SK-N-SH (cell line): ENCODE measurements around the gene TRIM66. TPM values are rescaled to one million over a fixed set of nuclear protein-coding genes. Genes with fewer than 3 reads are reported as not detected.
A peak's percentile ranks its signal among the peaks of the same experiment; 100 is the strongest.

ENCODE experiments used
- CTCF ChIA-PET: fragments of 300-600, 350-600 bp; formaldehyde crosslinking; extraction: SDS; loops from one replicate; lab custom pipeline; 2021; lab: Yijun Ruan, JAX
- POLR2A ChIA-PET: fragments of 350-600 bp; sonication (Branson Sonifier 250); formaldehyde crosslinking; extraction: SDS; loops from one replicate; lab custom pipeline; 2020; ENCODE audit warnings: antibody characterized with exemption, inconsistent platforms; lab: Yijun Ruan, JAX
- DNase-seq: peaks from one replicate; pipeline ENCODE4 v3.0.0; 2012
- H2AFZ ChIP-seq: fragments of 200-600 bp; sonication (generic); 2 replicates; pipeline ENCODE4 v1.8.1; 2016; ENCODE audit warnings: antibody characterized with exemption, mild to moderate bottlenecking, low read depth
- H3F3A ChIP-seq: fragments of 200-600 bp; sonication (generic); replicated peaks from 2 replicates; pipeline ENCODE3; 2016; ENCODE audit warnings: antibody characterized with exemption, mild to moderate bottlenecking; ENCODE audit not compliant: insufficient read depth
- H3K27ac ChIP-seq, 2 experiments: fragments of 200-500 bp in 1 of 2; fragments of 200-600 bp in 1 of 2; sonication (Bioruptor generic) in 1 of 2; sonication (generic), shearing (Covaris generic) in 1 of 2; 2 replicates each; pipeline versions ENCODE4 v1.5.1 to v1.6.1; 2014 to 2016; ENCODE audit warnings: low read depth in 2 of 2, inconsistent platforms in 1 of 2, low read length in 1 of 2, mild to moderate bottlenecking in 1 of 2, mixed read lengths in 1 of 2
- H3K27me3 ChIP-seq: fragments of 200-600 bp; sonication (generic), shearing (Covaris generic); 2 replicates; pipeline ENCODE4 v1.6.1; 2016; ENCODE audit warnings: mixed run types; ENCODE audit not compliant: insufficient read depth
- H3K36me3 ChIP-seq, 2 experiments: fragments of 200-500 bp in 1 of 2; fragments of 200-600 bp in 1 of 2; sonication (Bioruptor generic) in 1 of 2; sonication (generic) in 1 of 2; replicated peaks in 1 of 2; 2 replicates each; pipeline versions ENCODE3 to v1.5.1; 2014 to 2016; ENCODE audit warnings: low read length in 1 of 2, mild to moderate bottlenecking in 1 of 2; ENCODE audit not compliant: insufficient read depth in 2 of 2, control insufficient read depth in 1 of 2
- H3K4me1 ChIP-seq, 2 experiments: fragments of 200-500 bp in 1 of 2; fragments of 200-600 bp in 1 of 2; sonication (Bioruptor generic) in 1 of 2; sonication (generic), shearing (Covaris generic) in 1 of 2; 2 replicates each; pipeline versions ENCODE4 v1.5.1 to v1.6.1; 2014 to 2016; ENCODE audit warnings: low read depth in 1 of 2, low read length in 1 of 2, mixed run types in 1 of 2; ENCODE audit not compliant: insufficient read depth in 2 of 2, control insufficient read depth in 1 of 2
- H3K4me2 ChIP-seq: fragments of 200-600 bp; sonication (generic), shearing (Covaris generic); 2 replicates; pipeline ENCODE4 v1.6.1; 2017; ENCODE audit warnings: mixed run types
- H3K4me3 ChIP-seq, 2 experiments: fragments of 200-500 bp in 1 of 2; fragments of 200-600 bp in 1 of 2; sonication (Bioruptor generic) in 1 of 2; sonication (generic), shearing (Covaris generic) in 1 of 2; 2 replicates each; pipeline versions ENCODE4 v1.5.1 to v1.8.1; 2014 to 2016; ENCODE audit warnings: low read depth in 2 of 2, inconsistent platforms in 1 of 2, low read length in 1 of 2, mild to moderate bottlenecking in 1 of 2, mixed read lengths in 1 of 2, moderate library complexity in 1 of 2
- H3K79me2 ChIP-seq: fragments of 200-600 bp; sonication (generic); 2 replicates; pipeline ENCODE4 v1.8.1; 2017; ENCODE audit warnings: mild to moderate bottlenecking; ENCODE audit not compliant: insufficient read depth
- H3K9ac ChIP-seq: fragments of 200-600 bp; sonication (generic); 2 replicates; pipeline ENCODE4 v1.6.1; 2017; ENCODE audit warnings: mixed run types
- H3K9me2 ChIP-seq: fragments of 200-600 bp; sonication (generic); 2 replicates; pipeline ENCODE4 v1.6.1; 2017; ENCODE audit warnings: mixed run types
- H3K9me3 ChIP-seq: fragments of 200-600 bp; sonication (generic); 2 replicates; pipeline ENCODE4 v1.6.1; 2017; ENCODE audit warnings: mixed run types, mild to moderate bottlenecking, moderate library complexity
- H4K20me1 ChIP-seq: fragments of 200-600 bp; sonication (generic); 2 replicates; pipeline ENCODE4 v1.6.1; 2017; ENCODE audit warnings: mild to moderate bottlenecking, mixed run types; ENCODE audit not compliant: insufficient read depth
- EP300 ChIP-seq, 2 experiments: IDR thresholded peaks; 2 replicates each; pipeline versions ENCODE4 v1.4.0 to v1.6.1; 2012; ENCODE audit warnings: borderline replicate concordance in 1 of 2, low read depth in 1 of 2, low read length in 1 of 2
- EZH2phosphoT487 ChIP-seq: fragments of 200-600 bp; sonication (generic); IDR thresholded peaks from 2 replicates; pipeline ENCODE4 v1.6.1; 2017; ENCODE audit warnings: low read depth, mixed run types, mild to moderate bottlenecking, antibody characterized with exemption, moderate library complexity, borderline replicate concordance
- FOXJ3 ChIP-seq: sonication (generic); formaldehyde crosslinking; IDR thresholded peaks from 2 replicates; pipeline ENCODE4 v1.5.1; 2020; ENCODE audit warnings: mild to moderate bottlenecking, missing genetic modification reagents
- MEF2A ChIP-seq: IDR thresholded peaks from 2 replicates; pipeline ENCODE4 v1.4.0; 2012; ENCODE audit warnings: low read depth, borderline replicate concordance
- RXRA ChIP-seq: IDR thresholded peaks from 2 replicates; pipeline ENCODE4 v1.4.0; 2012; ENCODE audit warnings: low read depth, mild to moderate bottlenecking, borderline replicate concordance
- SIN3A ChIP-seq: IDR thresholded peaks from 2 replicates; pipeline ENCODE4 v1.6.1; 2012; ENCODE audit warnings: low read depth, mild to moderate bottlenecking, low read length, moderate library complexity, borderline replicate concordance
- TAF1 ChIP-seq: IDR thresholded peaks from 2 replicates; pipeline ENCODE4 v1.6.1; 2012; ENCODE audit warnings: low read depth, mild to moderate bottlenecking, low read length, moderate library complexity, borderline replicate concordance
- WGBS: methylation state at CpG from one replicate; pipeline ENCODE4 v1.1.6; 2017; ENCODE audit warnings: low lambda C conversion rate; 5-methylcytosine and 5-hydroxymethylcytosine counted together
- polyA plus RNA-seq, 3 experiments: library from polyadenylated mRNA; depleted of rRNA; stranded (reverse); fragments of >200 nt; gene quantifications; 2 replicates each; pipeline ENCODE4 v1.2.3, GENCODE V29; 2012
- TF ChIP-seq, protein P1 (sequence below): fragments of 150-350 bp; IDR thresholded peaks from 2 replicates; pipeline ENCODE4 v1.6.1; 2016; ENCODE audit warnings: mild to moderate bottlenecking, low read depth, low read length

The TRIM66 gene
- polyA plus RNA-seq, 1 of the 3 experiments (the other 2 are of a cell fraction), result 6.4 TPM

DNA sequence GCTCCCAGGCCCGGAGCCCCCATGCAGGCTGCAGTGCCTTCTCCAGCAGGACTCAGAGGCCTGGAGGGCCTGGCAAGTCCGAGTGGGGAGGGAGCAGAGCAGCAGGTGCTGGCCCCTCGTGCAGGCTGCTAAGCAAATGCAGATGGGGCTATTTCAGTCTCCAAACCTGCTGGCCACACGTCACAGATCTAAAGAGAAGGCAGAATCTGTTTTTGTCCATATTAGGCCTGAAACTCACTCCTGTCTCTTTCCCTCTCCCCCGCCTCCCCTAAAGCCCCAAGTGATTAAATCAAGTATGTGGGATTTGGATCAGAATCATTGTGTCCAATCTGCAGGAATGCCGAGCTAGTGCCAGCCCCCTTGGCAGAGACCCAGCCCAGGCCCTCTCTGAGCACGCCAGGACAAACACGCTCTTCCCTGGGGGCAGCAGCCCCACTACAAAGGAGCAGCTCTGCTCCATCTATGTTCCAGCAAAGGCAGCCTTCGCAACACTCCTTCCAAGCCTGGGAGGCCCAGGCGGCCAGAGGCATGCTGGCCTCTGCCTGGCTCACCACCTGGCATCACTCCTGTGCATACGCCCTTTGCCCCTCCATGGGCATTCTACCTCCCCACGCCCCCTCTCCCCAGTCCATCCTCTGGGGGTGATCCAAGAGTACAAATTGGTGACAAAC, 26.7 kb upstream of the TRIM66 start (continued):
- peak; percentile 37 to 41; a peak in 3 of 4 replicates for TF ChIP-seq EP300 (IDR thresholded peaks at IDR 0.05; ENCODE audit: borderline replicate concordance in 1 of 2, low read depth in 1 of 2, low read length in 1 of 2)
- TF ChIP-seq TAF1, result peak; percentile 12; the same call in 1 of the 2 replicates

- POLR2A ChIA-PET, result interaction anchor here (0.7 to 2.2 kb wide), 3 partner anchors 19 to 25 kb away, joined by 3 to 10 read pairs (median 3); partner anchors contain the start of genes RPL27A and TRIM66
Measured at GRCh38 chr11:8707541-8708191, 25.2 kb upstream of the TRIM66 start.

DNA sequence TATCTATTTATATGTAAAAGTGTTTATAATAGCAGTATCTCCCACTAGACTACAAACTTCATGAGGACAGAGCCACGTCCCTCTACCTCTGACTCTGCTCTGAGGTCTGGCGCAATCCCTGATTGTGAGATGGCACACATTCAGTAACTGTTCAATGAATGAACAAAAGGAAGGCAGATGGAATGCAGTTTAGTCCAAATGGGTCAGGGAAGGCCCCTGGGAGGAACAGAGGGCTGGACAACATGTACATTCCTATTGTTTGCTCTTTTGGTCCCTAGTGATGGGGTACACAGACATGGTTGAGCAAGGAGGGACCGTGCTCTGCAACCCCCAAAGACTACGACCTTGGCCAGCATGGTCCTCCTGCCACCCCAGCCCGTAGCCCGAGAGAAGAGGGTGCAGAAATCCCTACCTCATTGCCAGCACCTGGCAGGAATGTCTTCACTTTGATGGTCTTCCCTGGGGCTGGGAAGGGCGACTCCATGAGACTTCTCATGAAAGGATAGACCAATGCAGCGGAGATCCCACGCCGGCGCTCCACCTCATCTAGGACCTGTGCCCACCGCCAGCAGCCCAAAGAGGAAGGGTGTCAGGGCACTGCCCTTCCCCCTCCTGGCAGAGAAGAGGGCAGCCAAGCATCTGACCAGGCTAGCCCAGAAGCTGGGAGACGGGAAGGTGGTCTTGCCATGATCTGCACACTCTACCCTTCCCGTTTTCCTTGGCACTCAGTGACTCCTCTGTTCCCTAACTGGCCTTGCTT, 24.4 kb upstream of the TRIM66 start:
- H3K4me3 ChIP-seq, result no peak overlapping the region
- no peaks in the 10 kb centered on the region for H3K9me2 ChIP-seq
- no peaks in the 10 kb centered on the region for H3K9me3 ChIP-seq
- H3K9ac ChIP-seq, result no peak overlapping the region
- no peak for DNase-seq
- no peaks in the 10 kb centered on the region for H4K20me1 ChIP-seq
- peaks cover 6 to 28% of the 10 kb centered on the region in 2 experiments; a peak in 2 of 4 replicates for H3K4me1 ChIP-seq
- ChIA-PET CTCF (interaction anchor here (0.7 kb wide), 1 partner anchor 10 kb away, joined by 3 read pairs; no protein-coding TSS in a partner anchor), POLR2A (interaction anchor here (0.6 to 1.1 kb wide), 2 partner anchors 25 to 1834 kb away, joined by 3 read pairs; partner anchors contain the start of genes RPL27A and TRIM66)
- H3K27ac ChIP-seq, result no peak overlapping the region
- no peak overlapping the region for H3K4me2 ChIP-seq
- 97% methylated on average over 11 of the region's 14 CpGs for WGBS
- TF ChIP-seq, protein P1, sequence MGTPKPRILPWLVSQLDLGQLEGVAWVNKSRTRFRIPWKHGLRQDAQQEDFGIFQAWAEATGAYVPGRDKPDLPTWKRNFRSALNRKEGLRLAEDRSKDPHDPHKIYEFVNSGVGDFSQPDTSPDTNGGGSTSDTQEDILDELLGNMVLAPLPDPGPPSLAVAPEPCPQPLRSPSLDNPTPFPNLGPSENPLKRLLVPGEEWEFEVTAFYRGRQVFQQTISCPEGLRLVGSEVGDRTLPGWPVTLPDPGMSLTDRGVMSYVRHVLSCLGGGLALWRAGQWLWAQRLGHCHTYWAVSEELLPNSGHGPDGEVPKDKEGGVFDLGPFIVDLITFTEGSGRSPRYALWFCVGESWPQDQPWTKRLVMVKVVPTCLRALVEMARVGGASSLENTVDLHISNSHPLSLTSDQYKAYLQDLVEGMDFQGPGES, result no peak
- no peak for TF ChIP-seq MEF2A
- no peaks in the 10 kb centered on the region; the same call in 1 of the 2 replicates for H3K79me2 ChIP-seq
- no peaks in the 10 kb centered on the region for H3F3A ChIP-seq
- peaks cover 25 to 32% of the 10 kb centered on the region in 2 experiments for H3K36me3 ChIP-seq
- no peaks in the 10 kb centered on the region for H3K27me3 ChIP-seq
- H2AFZ ChIP-seq, result no peak overlapping the region

More at GRCh38 chr11:8707541-8708191, 25.2 kb upstream of the TRIM66 start:
- TF ChIP-seq EZH2phosphoT487, result no peak
- TF ChIP-seq FOXJ3 (CRISPR knock-in tag), result no peak
- TF ChIP-seq RXRA, result no peak
- TF ChIP-seq TAF1, result no peak
- no peak for TF ChIP-seq SIN3A
- no peak for DNase-seq
- Histone ChIP-seq H3K79me2 (no peaks in the 10 kb centered on the region; the same call in 1 of the 2 replicates), H4K20me1 (no peaks in the 10 kb centered on the region), H3K4me3 (no peak overlapping the region), H2AFZ (no peak overlapping the region), H3K9ac (no peak overlapping the region), H3K27me3 (no peaks in the 10 kb centered on the region), H3K4me1 (peaks cover 6 to 28% of the 10 kb centered on the region in 2 experiments; a peak in 2 of 4 replicates), H3K27ac (peak overlapping the region in 1 of 2 experiments; percentile 90; a peak in 2 of 4 replicates), H3K9me3 (no peaks in the 10 kb centered on the region), H3K4me2 (no peak overlapping the region), H3K9me2 (no peaks in the 10 kb centered on the region), H3F3A (no peaks in the 10 kb centered on the region), H3K36me3 (peaks cover 32 to 34% of the 10 kb centered on the region in 2 experiments)
- WGBS, result 94% methylated on average over 7 of the region's 10 CpGs
- CTCF ChIA-PET, result interaction anchor here (0.6 to 1.1 kb wide), 4 partner anchors 11 to 430 kb away, joined by 3 read pairs; no protein-coding TSS in a partner anchor
